Astrocyte of the cerebellum (primary cell): ENCODE measurements around the gene MTAP.

Experiments used
- DNase-seq: peaks from one replicate; pipeline ENCODE4 v3.0.0-alpha.2; 2011; ENCODE audit warnings: low read depth
- H3K4me3 ChIP-seq: 2 replicates; pipeline ENCODE4 v1.5.1; 2011; ENCODE audit warnings: mild to moderate bottlenecking, low read depth, low read length, moderate library complexity
- in situ Hi-C: cut with HindIII; loops from 2 replicates; pipeline ENCODE4 v1.10.0; 2017; ENCODE audit warnings: low sequenced_read_pairs
- TF ChIP-seq, protein P1 (sequence below): IDR thresholded peaks from 2 replicates; pipeline ENCODE4 v1.5.1; 2012; ENCODE audit warnings: low read length, low read depth, moderate library complexity, mild to moderate bottlenecking; ENCODE audit errors: missing control alignments

The MTAP gene

DNA sequence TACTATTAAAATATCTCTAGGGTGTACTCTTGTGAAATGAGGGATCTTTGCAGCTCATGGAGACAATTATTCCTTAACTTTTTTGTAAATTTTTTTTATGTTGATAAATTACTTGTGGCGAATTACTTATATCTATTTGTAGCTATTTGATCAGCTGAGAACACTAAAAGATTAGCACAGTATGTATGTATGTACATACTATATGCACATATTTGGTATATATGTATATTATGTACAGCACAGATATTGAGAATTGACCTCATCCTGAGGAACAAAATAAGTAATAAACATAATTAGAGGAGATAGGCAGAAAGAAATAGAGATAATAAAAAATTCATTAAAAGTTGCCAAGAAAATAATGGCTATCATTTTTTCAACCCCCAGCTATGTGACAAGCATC, 180.0 kb downstream of the MTAP start:
- TF ChIP-seq, protein P1, sequence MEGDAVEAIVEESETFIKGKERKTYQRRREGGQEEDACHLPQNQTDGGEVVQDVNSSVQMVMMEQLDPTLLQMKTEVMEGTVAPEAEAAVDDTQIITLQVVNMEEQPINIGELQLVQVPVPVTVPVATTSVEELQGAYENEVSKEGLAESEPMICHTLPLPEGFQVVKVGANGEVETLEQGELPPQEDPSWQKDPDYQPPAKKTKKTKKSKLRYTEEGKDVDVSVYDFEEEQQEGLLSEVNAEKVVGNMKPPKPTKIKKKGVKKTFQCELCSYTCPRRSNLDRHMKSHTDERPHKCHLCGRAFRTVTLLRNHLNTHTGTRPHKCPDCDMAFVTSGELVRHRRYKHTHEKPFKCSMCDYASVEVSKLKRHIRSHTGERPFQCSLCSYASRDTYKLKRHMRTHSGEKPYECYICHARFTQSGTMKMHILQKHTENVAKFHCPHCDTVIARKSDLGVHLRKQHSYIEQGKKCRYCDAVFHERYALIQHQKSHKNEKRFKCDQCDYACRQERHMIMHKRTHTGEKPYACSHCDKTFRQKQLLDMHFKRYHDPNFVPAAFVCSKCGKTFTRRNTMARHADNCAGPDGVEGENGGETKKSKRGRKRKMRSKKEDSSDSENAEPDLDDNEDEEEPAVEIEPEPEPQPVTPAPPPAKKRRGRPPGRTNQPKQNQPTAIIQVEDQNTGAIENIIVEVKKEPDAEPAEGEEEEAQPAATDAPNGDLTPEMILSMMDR, result no peak
- in situ Hi-C loops, result no loop called here
- DNase-seq, result no peak
- no peak overlapping the region for H3K4me3 ChIP-seq

DNA sequence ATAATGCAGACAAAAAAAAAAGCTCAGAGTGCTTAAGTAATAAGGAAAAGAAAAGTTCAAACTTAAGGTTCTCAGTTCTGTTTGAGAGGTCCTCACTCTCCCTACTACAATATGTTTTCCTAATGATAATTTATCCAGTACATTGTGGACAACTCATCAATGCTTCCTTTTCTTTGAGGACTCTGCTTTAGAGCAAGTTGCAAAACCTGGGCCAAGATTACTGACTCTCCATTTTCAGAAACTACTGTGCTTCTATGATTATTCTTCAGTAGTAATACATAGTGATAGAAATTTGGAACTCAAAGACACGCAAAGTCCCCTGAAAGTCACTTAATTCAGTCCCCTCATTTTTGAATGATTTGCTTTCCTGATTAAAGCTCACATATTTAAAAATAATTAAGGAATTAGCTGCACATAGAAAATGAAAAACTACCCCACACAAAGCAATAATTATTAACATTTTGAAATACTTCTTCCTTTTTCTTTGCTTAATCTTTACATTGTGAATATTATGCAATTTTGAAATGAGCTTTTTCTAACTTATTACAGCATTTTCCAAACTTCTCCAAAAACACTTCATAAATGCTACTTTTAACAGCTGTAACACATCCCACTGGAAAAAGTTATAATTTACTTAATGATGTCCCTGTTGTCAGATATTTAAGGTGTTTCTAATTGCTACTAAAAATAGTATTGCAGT, 180.6 kb downstream of the MTAP start:
- in situ Hi-C loops, result no loop called here
- TF ChIP-seq, protein P1, result no peak
- DNase-seq, result no peak

DNA sequence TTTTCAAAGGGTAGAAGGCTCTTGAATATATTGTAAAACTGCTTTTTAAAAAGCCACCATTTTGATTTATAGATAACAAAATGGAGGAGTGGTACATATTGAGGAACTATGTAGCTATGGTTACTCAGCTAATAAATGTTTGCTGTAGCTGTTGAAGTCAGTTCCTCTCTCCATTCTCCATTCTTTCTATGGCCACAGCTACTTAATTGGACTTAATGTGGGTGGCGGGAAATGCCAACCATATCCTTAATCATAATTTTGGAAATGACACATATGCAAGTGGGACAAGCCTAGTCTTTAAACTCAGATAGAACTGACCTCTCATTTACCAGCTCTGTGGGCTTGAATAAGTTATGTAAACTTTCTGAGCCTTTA, 181.1 kb downstream of the MTAP start:
- TF ChIP-seq, protein P1, result no peak
- in situ Hi-C loops, result no loop called here
- DNase-seq, result no peak
- no peak overlapping the region for H3K4me3 ChIP-seq

More for the DNA sequence above, 180.6 kb downstream of the MTAP start:
- no peak overlapping the region for H3K4me3 ChIP-seq

DNA sequence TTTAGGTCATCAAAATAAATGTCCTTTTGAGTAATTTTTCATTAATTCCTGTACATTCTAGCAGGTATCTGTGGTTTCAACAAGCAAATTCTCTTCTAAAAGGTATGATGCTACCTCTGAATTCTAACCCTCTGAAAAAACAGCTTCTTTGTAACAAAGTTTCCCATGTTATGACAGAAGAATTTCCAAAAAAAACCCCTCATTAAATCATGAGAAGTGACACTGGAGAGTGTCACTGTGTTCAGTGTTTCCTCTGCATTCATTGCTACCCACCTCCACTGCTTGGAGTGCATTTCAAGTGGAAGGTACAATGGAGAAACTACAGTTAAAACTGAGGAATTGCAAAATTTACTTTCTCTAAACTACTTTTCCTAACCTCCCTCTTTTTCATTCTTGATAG, 181.7 kb downstream of the MTAP start:
- H3K4me3 ChIP-seq, result no peak overlapping the region
- in situ Hi-C loops, result no loop called here
- TF ChIP-seq, protein P1, result no peak
- no peak for DNase-seq

DNA sequence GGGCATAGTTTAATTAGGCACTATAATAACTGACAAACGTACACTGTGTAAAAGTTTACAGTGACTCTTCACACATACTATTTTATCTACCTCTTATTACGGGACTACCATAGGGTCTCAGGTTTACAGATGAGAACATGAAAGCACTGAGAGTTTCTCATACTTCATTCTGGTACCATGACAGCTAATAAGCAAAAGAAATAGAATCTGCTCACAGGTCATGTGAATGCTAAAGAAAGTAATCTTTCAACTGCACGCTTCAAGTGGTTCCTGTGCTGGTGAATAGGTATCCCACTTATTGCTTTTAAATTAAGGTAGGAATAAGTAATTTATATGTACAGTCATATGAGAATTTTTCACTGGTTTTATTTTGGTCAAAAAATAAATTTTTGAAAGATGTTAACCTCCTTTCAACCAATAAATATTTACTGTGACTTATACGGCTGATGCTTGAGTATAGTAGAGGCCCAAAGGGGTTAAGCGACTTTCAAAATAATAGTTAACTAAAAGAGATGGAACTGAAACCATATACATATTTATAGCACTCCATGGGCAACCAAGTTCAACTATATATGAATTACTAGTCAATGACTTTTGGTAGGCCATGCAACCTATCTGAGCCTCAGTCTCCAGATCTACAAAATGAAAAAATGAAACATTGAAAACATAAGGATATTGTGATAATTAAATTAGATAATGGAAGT, 183.7 kb downstream of the MTAP start:
- TF ChIP-seq, protein P1, result no peak

More for the DNA sequence above, 183.7 kb downstream of the MTAP start:
- H3K4me3 ChIP-seq, result no peak overlapping the region
- in situ Hi-C loops, result no loop called here
- no peak for DNase-seq
